ENCODE results near the gene PLBD2. TPM values are rescaled to one million over a fixed set of nuclear protein-coding genes. Genes with fewer than 3 reads are reported as not detected.

The PLBD2 gene
- total RNA-seq, 1 donor from 2014 or later: 54.3 TPM

DNA sequence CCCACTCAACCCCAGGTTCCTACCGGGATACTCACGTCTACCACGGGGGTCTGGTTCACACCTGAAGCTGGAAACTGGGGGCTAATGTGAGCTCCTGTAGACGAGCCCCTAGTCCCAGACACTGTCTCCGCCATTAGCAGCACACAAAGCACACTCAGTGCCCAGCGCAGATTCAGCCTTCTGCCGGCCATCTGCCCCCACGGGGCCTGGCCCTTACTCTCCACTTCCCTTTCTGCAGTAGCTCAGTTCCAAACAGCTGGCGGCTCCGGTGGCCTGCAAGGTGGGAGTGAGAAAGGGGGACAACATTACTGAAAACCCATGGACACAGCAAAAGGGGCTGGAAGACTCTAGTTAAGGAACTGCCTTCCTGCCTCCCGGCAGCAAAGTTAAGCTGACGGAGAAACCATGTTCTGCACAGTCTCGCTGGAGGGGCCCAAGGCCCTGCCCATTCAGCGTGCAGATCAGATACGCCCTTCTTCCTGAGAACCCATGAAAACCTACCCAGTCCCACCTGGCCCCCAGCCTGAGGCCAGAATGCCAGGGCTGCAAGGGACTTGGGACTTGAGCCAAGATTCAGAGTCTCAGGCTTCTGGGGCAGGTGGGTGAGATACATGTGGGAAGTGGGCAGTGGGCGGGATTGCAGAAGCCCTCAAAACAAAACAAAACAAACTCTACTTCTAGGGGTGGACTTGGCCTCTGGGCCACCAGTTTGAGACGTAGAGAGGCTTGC is 25.5 kb upstream of the PLBD2 start:
- H3K36me3 ChIP-seq (ENCODE audit: control insufficient read depth, insufficient read depth, low read length): no peaks in the 10 kb centered on the region
- TF ChIP-seq, protein P1, sequence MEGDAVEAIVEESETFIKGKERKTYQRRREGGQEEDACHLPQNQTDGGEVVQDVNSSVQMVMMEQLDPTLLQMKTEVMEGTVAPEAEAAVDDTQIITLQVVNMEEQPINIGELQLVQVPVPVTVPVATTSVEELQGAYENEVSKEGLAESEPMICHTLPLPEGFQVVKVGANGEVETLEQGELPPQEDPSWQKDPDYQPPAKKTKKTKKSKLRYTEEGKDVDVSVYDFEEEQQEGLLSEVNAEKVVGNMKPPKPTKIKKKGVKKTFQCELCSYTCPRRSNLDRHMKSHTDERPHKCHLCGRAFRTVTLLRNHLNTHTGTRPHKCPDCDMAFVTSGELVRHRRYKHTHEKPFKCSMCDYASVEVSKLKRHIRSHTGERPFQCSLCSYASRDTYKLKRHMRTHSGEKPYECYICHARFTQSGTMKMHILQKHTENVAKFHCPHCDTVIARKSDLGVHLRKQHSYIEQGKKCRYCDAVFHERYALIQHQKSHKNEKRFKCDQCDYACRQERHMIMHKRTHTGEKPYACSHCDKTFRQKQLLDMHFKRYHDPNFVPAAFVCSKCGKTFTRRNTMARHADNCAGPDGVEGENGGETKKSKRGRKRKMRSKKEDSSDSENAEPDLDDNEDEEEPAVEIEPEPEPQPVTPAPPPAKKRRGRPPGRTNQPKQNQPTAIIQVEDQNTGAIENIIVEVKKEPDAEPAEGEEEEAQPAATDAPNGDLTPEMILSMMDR (IDR thresholded peaks at IDR 0.05; ENCODE audit: insufficient read depth, low read length, poor library complexity, severe bottlenecking): no peak
- no peak for DNase-seq (ENCODE audit: low read depth)
- H3K27me3 ChIP-seq (ENCODE audit: control insufficient read depth, insufficient read depth, low read length): no peaks in the 10 kb centered on the region
- no peak overlapping the region for H3K4me3 ChIP-seq (ENCODE audit: low read depth, low read length)

DNA sequence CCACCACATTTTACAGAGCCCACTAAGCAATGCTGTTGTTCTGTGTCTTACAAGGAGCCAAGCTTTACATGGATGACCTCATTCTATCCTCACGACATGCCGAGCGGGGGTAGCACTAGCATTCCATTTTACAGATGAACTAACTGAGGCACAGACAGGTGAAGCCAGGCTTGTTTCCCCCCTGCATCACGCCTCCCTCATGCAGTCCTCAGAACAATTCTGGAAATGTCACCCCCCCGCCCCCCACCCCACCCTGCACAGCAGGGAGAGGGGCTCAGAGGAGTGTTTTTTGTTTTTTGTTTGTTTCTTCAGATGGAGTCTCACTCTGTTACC is 25.0 kb upstream of the PLBD2 start:
- no peak for DNase-seq (ENCODE audit: low read depth)
- H3K4me3 ChIP-seq (ENCODE audit: low read depth, low read length): no peak overlapping the region
- H3K36me3 ChIP-seq (ENCODE audit: control insufficient read depth, insufficient read depth, low read length): no peaks in the 10 kb centered on the region
- no peaks in the 10 kb centered on the region for H3K27me3 ChIP-seq (ENCODE audit: control insufficient read depth, insufficient read depth, low read length)
- TF ChIP-seq, protein P1 (IDR thresholded peaks at IDR 0.05; ENCODE audit: insufficient read depth, low read length, poor library complexity, severe bottlenecking): no peak

DNA sequence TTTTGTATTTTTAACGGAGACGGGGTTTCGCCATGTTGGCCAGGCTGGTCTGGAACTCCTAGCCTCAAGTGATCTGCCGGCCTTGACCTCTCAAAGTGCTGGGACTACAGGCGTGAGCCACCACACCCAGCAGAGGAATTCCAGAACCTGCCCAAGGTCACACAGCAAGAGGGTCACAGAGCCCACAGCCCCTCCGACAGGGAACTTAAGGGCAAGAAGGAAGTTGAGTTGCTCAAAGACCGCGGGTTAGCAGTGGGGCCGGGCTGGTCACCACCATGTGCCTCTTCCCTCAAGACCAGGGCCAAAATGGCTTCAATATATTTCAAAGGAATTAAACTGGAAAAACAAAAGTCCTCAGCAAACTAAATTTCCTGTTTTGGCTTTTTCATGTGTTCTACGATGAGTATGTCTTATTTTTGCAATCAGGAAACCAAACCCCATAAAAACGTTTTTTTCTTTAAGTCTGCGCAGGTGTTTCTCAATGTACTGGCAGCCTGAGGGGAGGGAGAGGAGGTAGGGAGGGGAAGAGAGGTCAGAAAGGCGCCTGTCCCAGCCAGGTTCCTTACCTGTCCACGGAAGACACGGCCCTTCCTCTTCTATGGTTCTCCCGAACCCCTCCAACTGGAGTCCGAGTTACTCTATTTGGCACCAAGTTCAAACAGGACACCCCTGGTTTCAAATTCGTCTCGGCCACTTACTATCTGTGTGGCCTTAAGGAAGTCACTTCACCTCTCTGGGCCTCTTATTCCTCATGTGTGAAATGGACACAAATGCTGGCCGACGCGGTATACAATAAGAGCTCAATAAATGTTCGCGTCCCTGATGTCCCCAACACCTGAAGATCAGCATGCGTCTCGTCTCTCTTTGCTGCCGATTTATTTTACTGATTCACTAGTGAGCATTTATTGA is 24.3 kb upstream of the PLBD2 start:
- TF ChIP-seq, protein P1 (IDR thresholded peaks at IDR 0.05; ENCODE audit: insufficient read depth, low read length, poor library complexity, severe bottlenecking): no peak
- Histone ChIP-seq H3K4me3 (ENCODE audit: low read depth, low read length) (peak overlapping the region; percentile 67), H3K27me3 (ENCODE audit: control insufficient read depth, insufficient read depth, low read length) (no peaks in the 10 kb centered on the region), H3K36me3 (ENCODE audit: control insufficient read depth, insufficient read depth, low read length) (no peaks in the 10 kb centered on the region)
- DNase-seq (ENCODE audit: low read depth): no peak

DNA sequence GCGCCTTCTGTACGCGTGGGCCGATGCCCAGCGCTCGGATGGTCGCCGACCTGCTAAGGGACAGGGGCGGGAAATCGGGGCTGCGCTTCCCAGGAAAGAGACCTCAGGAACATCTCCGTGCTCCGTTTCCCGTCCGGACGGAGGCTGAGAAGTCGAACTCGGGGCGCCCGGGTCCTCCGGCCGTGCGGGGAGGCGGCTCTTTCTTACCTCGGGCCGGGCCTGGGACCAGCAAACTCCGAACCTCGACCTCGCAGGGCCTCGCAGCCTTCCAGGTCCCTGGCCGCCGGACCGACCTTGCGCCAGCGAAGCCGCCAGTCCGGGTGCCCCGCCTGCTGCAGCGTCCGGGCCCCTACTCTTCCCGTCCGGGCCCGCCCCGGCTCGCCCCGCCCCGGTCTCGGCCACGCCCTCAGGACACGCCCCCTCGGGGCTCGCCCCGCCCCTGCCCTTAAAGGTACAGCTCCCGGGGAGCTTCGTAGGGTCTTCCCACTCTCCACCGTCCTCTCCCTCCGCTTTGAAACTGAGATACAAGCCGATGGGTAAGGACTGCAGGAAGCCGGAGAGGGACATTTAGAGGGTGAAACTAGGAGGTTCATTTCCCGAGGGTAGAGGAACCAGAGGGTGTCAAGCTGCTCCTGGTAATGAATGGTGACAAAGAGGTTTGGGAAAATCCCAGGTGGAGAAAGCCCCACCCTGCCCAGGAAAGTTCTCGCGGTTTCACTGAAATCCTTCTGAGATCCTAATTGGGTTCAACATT is 23.4 kb upstream of the PLBD2 start, which contains the start of gene SLC8B1:
TSS of gene SLC8B1 (minus strand) at position 324 of the 754 bp plus-strand sequence. CDS start 2,231 bp downstream, outside the sequence.
- DNase-seq (ENCODE audit: low read depth): no peak
- peak within 1 kb of the TSS; percentile 67 for H3K4me3 ChIP-seq (ENCODE audit: low read depth, low read length)
- TF ChIP-seq, protein P1 (IDR thresholded peaks at IDR 0.05; ENCODE audit: insufficient read depth, low read length, poor library complexity, severe bottlenecking): no peak
- H3K27me3 ChIP-seq (ENCODE audit: control insufficient read depth, insufficient read depth, low read length): no peaks in the 10 kb centered on the region
- H3K36me3 ChIP-seq (ENCODE audit: control insufficient read depth, insufficient read depth, low read length): no peaks in the 10 kb centered on the region

DNA sequence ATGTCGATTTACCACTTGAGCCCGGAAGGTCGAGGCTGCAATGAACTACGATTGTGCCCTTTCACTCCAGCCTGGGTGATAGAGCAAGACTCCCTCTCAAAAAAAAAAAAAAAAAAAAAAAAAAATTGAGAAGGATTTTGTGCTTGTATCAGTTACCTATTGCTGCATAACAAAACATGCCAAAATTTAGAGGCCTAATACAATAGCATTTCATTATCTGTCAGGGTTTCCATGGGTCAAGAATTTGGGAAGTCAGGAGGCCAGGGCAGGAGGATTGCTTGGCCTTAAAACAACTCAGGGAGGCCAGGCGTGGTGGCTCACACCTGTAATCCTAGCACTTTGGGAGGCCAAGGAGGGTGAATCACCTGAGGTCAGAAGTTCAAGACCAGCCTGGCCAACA is 18.8 kb upstream of the PLBD2 start:
- Histone ChIP-seq H3K36me3 (ENCODE audit: control insufficient read depth, insufficient read depth, low read length) (no peaks in the 10 kb centered on the region), H3K27me3 (ENCODE audit: control insufficient read depth, insufficient read depth, low read length) (no peaks in the 10 kb centered on the region), H3K4me3 (ENCODE audit: low read depth, low read length) (no peak overlapping the region)
- DNase-seq (ENCODE audit: low read depth): no peak
- TF ChIP-seq, protein P1 (IDR thresholded peaks at IDR 0.05; ENCODE audit: insufficient read depth, low read length, poor library complexity, severe bottlenecking): no peak
